BLaER1 (cell line): ENCODE measurements around the gene SLPI.

Experiments
- H3K27ac ChIP-seq: shearing (Covaris generic); formaldehyde crosslinking; 2 replicates; pipeline ENCODE4 v1.8.1; 2022
- H3K27me3 ChIP-seq: shearing (Covaris generic); formaldehyde crosslinking; 2 replicates; pipeline ENCODE4 v1.8.1; 2022
- H3K36me3 ChIP-seq: shearing (Covaris generic); formaldehyde crosslinking; 2 replicates; pipeline ENCODE4 v1.8.1; 2022
- H3K4me1 ChIP-seq: shearing (Covaris generic); formaldehyde crosslinking; 2 replicates; pipeline ENCODE4 v1.8.1; 2022
- H3K4me2 ChIP-seq: shearing (Covaris generic); formaldehyde crosslinking; 2 replicates; pipeline ENCODE4 v1.8.1; 2022
- H3K4me3 ChIP-seq: shearing (Covaris generic); formaldehyde crosslinking; 2 replicates; pipeline ENCODE4 v1.8.1; 2022
- H3K9ac ChIP-seq: shearing (Covaris generic); formaldehyde crosslinking; 2 replicates; pipeline ENCODE4 v1.8.1; 2022
- H3K9me3 ChIP-seq: shearing (Covaris generic); formaldehyde crosslinking; 2 replicates; pipeline ENCODE4 v1.8.1; 2022
- H4K20me1 ChIP-seq: shearing (Covaris generic); formaldehyde crosslinking; 2 replicates; pipeline ENCODE4 v1.8.1; 2022
- Cebpa-rat ChIP-seq: shearing (Covaris generic); IDR thresholded peaks from 2 replicates; pipeline ENCODE4 v1.8.1; 2022

SLPI gene

DNA sequence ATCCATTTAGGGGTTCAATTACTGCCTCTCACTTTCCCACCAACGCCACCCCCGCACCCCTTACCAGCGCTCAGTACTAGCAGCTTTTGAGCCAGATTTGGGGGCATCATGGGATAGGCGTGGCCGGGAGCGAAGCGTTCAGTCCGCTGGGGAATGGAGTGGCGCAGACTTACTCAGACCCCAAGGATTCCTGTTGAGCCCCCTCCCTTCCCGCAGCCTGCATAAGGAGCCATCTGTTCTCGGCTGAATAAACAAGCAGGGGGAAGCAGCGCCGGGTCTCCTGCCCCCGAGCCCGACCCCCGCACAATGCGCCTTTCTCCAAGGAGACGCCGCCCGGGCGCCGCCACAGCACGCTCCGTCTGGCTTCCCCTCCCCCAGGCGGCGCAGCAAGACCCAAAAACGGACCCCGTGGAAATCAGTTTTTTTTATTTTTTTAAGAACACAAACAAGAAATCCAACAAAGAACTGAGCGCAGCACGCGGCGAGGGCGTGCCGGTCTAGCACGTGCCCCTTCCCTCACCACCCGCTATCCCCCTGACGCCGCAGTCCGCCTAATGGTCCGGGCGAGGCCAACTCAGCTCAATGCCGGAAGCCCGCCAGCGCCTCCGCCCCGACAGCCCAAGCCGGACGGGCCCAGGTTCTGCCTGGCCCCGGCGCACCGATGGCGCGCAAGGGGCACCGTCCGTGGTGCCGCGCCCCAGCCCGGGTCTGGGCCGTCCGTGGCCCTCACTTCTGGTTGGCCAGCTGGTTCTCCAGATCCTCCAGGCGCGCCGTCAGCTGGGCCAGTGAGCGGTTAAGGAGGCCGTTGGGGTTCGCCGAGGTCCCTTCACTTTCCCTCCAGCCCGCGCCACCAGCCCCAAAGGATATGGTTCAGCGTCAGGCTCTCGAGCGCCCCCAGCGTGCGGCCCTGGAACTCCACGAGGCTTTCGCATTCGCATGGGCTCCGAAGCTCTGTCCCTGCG lies 39.0 kb upstream of the SLPI start:
- Histone ChIP-seq H3K27me3 (peaks cover 24% of the 10 kb centered on the region), H3K27ac (peak overlapping the region; percentile 64)

DNA sequence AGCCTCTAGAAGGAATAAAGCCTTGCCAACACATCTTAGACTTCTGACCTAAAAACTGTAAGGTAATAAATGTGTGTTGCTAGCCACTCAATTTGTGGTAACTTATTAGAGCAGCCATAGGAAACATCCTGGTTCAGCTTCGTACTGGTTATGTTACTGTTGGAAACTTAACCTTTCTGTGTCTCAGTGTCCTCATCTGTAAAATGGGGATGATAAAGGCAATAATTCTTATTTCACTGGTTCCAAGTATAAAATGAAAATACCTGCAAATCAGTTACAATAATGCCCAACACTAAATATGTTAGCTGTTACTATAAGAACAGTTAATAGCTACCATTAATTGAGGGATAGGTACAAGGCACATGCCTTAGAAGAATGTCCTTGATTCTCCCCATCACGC lies 38.0 kb upstream of the SLPI start:
- Histone ChIP-seq H3K27me3 (peaks cover 24% of the 10 kb centered on the region), H3K9me3 (peaks cover 8% of the 10 kb centered on the region), H3K36me3 (no peaks in the 10 kb centered on the region), H3K4me2 (no peak overlapping the region), H3K9ac (no peak overlapping the region), H3K27ac (no peak overlapping the region), H3K4me3 (no peak overlapping the region), H3K4me1 (peaks cover 12% of the 10 kb centered on the region), H4K20me1 (no peaks in the 10 kb centered on the region)
- TF ChIP-seq Cebpa-rat, result no peak

More for the DNA sequence above, 39.0 kb upstream of the SLPI start:
- TF ChIP-seq Cebpa-rat, result no peak
- H3K9me3 ChIP-seq, result peaks cover 8% of the 10 kb centered on the region
- no peaks in the 10 kb centered on the region for H4K20me1 ChIP-seq
- peaks cover 12% of the 10 kb centered on the region for H3K4me1 ChIP-seq
- no peaks in the 10 kb centered on the region for H3K36me3 ChIP-seq
- H3K9ac ChIP-seq, result peak overlapping the region; percentile 39
- H3K4me3 ChIP-seq, result peak overlapping the region; percentile 68
- H3K4me2 ChIP-seq, result peak overlapping the region; percentile 81

DNA sequence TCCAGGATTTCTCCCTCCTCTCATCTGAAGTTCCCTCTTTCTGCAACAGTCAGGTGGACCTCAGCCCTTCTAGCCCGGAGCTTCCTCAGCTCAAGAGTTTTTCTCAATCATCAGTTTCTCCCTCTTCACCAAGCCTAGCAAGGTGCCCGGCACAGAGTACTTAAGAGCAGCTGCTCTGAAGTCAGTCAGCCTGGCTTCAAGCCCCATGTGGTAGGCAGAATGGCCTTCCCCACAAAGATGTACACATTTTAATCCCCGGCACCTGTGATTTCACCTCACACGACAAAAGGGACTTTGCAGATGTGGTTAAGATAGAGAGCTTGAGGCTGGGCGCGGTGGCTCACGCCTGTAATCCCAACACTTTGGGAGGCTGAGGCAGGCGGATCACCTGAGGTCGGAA lies 37.2 kb upstream of the SLPI start:
- Histone ChIP-seq H3K36me3 (no peaks in the 10 kb centered on the region), H3K9me3 (peaks cover 8% of the 10 kb centered on the region), H3K27me3 (peaks cover 24% of the 10 kb centered on the region), H3K9ac (no peak overlapping the region), H4K20me1 (no peaks in the 10 kb centered on the region), H3K4me2 (no peak overlapping the region), H3K4me3 (no peak overlapping the region), H3K4me1 (peaks cover 12% of the 10 kb centered on the region), H3K27ac (no peak overlapping the region)
- no peak for TF ChIP-seq Cebpa-rat

DNA sequence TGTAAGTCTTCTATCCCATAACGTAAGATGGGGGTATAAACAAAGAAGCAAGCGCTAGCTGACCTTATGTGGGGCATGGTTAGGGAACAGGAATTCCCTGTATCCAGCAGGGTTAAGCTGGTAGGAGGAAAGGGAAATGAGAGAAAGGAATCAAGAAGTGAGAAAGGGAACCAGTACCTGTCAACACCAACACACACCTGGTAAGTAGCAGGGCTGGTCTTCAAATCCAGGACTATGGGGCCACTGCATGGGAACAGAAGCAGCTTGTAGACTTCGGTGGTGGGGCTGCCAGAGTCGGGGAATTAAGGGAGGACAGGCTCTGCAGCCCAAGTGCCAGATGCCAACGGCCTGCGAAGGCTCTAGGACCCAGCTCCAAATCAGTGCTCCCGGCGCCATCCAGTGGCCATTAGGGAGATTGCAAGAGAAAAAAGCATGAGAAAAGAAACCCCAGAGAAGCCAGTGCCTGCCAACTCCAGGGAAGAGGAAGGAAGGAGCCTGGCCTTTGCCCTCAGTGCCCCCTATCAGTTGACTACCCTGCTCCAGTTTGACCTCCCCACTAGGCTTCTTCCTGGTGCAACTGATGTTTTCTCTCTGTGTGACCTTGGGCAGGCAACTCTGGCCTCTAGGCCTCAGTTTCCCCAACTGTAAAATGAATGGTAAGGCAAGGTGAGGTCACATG lies 36.5 kb upstream of the SLPI start:
- H3K4me2 ChIP-seq, result no peak overlapping the region
- peaks cover 24% of the 10 kb centered on the region for H3K27me3 ChIP-seq
- H3K9ac ChIP-seq, result no peak overlapping the region
- no peaks in the 10 kb centered on the region for H4K20me1 ChIP-seq
- no peak for TF ChIP-seq Cebpa-rat
- H3K4me3 ChIP-seq, result no peak overlapping the region
- peaks cover 12% of the 10 kb centered on the region for H3K4me1 ChIP-seq
- peaks cover 8% of the 10 kb centered on the region for H3K9me3 ChIP-seq
- H3K36me3 ChIP-seq, result no peaks in the 10 kb centered on the region
- no peak overlapping the region for H3K27ac ChIP-seq

DNA sequence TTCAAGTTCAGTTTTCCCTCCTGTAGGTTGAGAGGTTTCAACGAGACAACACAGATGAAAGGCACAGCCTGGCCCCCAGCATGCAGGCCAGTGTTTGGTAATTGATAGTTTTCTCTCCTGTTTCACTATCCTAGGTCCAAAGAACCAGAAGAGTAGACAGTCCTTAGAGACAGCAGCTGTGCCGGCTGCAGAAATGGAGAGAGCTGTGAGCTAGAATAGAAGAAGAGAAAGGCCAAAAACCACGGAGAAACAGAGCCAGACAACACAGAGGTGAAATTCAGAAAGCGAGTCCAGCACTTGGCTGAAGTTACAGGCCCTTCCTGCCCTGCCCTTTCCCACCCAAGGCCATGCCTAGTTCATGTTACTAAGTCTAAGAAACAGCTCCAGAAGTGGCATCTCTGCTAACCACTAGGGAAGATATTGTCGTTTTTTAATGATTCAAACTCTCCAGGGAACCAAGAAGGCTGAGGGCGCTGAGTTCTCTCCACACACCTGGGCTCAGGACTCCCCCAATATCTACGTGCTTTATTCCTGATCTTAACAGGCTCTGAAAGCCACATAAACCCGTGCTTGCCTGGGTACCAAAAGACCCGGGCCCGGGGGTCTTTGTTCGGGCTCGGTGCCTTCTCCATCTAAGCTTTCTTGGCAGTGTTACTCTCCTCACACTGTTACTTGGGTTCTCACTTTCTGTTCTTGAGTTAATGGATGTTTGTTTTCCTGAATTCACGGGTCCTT lies 35.7 kb upstream of the SLPI start:
- no peaks in the 10 kb centered on the region for H4K20me1 ChIP-seq
- H3K36me3 ChIP-seq, result no peaks in the 10 kb centered on the region
- H3K4me1 ChIP-seq, result peaks cover 12% of the 10 kb centered on the region
- no peak overlapping the region for H3K27ac ChIP-seq
- no peak for TF ChIP-seq Cebpa-rat
- H3K27me3 ChIP-seq, result peaks cover 24% of the 10 kb centered on the region
- peaks cover 7% of the 10 kb centered on the region for H3K9me3 ChIP-seq
- 0 out of 2 replicates have a peak overlapping the region, but pooled peaks have one; percentile 1 for H3K9ac ChIP-seq
- no peak overlapping the region for H3K4me3 ChIP-seq
- H3K4me2 ChIP-seq, result peak overlapping the region; percentile 30

DNA sequence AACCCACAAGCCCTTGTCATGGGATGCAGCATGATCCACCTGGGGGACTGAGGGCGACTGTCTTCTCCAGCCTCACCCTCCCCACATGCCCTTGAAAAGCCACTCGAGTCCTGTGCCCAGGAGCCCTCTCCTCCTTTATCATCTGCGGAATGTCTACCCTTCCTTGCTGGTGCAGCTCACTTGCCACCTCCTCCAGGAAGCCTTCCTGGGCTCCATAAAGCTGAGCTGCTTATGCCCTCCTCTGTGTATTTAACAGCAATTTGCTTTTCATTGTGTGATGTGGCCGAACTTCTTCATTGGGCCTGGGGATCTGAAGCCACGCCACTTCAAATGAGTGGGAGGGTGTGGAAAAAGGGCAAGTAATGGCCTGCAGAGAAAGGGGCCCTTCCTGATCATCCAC lies 34.5 kb upstream of the SLPI start:
- no peak overlapping the region for H3K9ac ChIP-seq
- peaks cover 19% of the 10 kb centered on the region for H3K27me3 ChIP-seq
- H4K20me1 ChIP-seq, result no peaks in the 10 kb centered on the region
- H3K9me3 ChIP-seq, result no peaks in the 10 kb centered on the region
- H3K4me1 ChIP-seq, result peaks cover 12% of the 10 kb centered on the region
- H3K36me3 ChIP-seq, result no peaks in the 10 kb centered on the region
- no peak overlapping the region for H3K27ac ChIP-seq
- no peak overlapping the region for H3K4me3 ChIP-seq
- H3K4me2 ChIP-seq, result no peak overlapping the region
- TF ChIP-seq Cebpa-rat, result no peak

DNA sequence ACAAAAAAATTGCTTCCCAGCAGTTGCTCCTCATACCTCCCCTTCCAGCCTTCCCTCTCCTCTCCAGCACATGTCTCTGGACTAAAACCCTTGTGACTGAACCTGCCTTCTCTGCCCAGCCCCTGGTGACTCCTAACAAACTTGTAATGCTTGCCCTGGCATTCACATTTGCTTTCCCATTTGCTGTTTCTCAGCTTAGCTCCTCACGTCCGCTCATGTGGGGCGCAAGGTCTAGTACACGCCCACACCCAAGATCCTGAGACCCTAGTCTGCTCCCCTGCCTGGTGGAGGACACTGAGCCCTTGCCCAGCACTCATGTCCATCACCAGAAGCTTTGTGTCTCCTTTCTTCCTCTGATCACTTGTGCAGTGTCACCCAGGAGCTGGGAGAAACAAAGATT lies 34.0 kb upstream of the SLPI start:
- H3K9me3 ChIP-seq, result no peaks in the 10 kb centered on the region
- TF ChIP-seq Cebpa-rat, result no peak
- no peak overlapping the region for H3K27ac ChIP-seq
- H3K4me2 ChIP-seq, result no peak overlapping the region
- no peak overlapping the region for H3K9ac ChIP-seq
- H3K4me3 ChIP-seq, result no peak overlapping the region
- no peaks in the 10 kb centered on the region for H4K20me1 ChIP-seq
- peaks cover 12% of the 10 kb centered on the region for H3K4me1 ChIP-seq
- H3K27me3 ChIP-seq, result peaks cover 14% of the 10 kb centered on the region
- no peaks in the 10 kb centered on the region for H3K36me3 ChIP-seq

DNA sequence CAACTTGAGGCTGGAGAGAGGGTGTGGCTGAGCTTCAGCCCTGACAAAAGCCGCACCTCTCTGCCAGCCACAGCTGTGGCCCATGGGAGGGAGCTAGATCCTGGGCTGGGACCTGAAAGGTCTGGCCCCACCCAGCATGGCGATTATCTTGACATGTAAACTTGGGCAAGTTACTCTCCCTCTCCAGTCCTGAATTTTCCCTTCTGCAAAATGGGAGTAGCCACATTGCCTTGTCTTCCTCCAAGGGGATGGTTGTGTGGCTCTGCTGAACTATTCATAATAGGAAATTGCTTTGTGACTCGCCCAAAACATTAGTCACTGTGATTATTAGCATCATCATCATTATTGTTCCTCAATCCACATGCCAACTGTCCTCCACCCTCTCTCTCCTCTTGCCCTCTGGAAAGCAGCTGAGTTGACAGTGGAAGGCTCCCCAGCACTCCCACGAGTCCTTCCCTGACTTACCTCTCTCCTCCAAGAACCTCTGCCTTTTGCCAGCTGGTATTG lies 29.2 kb upstream of the SLPI start:
- no peaks in the 10 kb centered on the region for H3K27me3 ChIP-seq
- no peak overlapping the region for H3K27ac ChIP-seq
- no peak overlapping the region for H3K4me2 ChIP-seq
- H3K9me3 ChIP-seq, result no peaks in the 10 kb centered on the region
- no peak overlapping the region for H3K4me3 ChIP-seq
- TF ChIP-seq Cebpa-rat, result no peak
- no peaks in the 10 kb centered on the region for H3K36me3 ChIP-seq
- no peak overlapping the region for H3K9ac ChIP-seq
- H3K4me1 ChIP-seq, result 0 out of 2 replicates have a peak, but pooled peaks cover 4% of the 10 kb centered on the region
- no peaks in the 10 kb centered on the region for H4K20me1 ChIP-seq

DNA sequence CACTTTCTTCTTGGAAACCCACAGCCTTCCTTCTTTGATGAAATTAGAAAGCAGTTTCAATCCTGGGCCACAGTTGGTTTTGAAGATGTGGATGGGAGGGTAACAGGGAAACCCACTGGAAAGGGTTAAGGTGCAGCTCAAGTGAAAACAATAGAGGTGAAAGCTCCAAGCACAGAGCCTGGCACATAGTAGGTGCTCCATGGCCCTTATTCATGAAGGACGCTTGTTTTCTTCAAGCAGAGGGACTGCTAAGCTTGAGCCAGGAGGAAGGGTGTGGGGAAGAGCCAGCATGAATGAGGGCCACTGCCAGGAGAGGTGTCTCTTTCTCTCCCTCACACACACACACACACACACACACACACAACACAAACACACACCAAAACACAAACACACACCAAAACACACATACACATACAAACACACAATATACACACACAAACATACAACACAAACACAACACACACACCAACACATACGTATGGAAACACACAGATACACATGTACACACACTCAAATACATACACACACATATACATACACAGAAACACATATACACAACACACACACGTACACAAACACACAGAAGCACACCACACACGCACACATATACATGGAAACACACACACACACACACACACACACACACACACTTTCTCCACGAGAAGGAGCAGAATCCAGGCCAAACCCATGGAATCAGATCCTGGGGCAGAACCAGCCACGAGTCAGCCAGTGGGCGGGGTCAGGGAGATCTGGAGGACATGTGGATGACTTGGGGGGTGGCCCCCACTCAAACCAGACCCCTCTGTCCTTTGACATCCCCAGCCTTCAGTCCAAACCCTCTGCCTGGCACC lies 28.6 kb upstream of the SLPI start:
- H4K20me1 ChIP-seq, result no peaks in the 10 kb centered on the region
- H3K9ac ChIP-seq, result no peak overlapping the region
- 0 out of 2 replicates have a peak, but pooled peaks cover 4% of the 10 kb centered on the region for H3K4me1 ChIP-seq
- no peaks in the 10 kb centered on the region for H3K36me3 ChIP-seq
- H3K9me3 ChIP-seq, result no peaks in the 10 kb centered on the region
- no peak overlapping the region for H3K4me3 ChIP-seq
- H3K27me3 ChIP-seq, result no peaks in the 10 kb centered on the region
- no peak for TF ChIP-seq Cebpa-rat
- H3K27ac ChIP-seq, result no peak overlapping the region
- H3K4me2 ChIP-seq, result no peak overlapping the region
